Thoracic aorta (tissue), 2 donors: ENCODE results near the gene SPEF1. TPM values are rescaled to one million over a fixed set of nuclear protein-coding genes. Genes with fewer than 3 reads are reported as not detected.

Experiments
- ATAC-seq: fragments of 150-250 bp; one replicate; pipeline ENCODE4 v1.8.0; 2017; ENCODE audit warnings: low read depth; ENCODE audit not compliant: insufficient number of reproducible peaks, low FRiP score
- DNase-seq: peaks from one replicate; pipeline ENCODE4 v3.0.0-alpha.2; 2020; ENCODE audit warnings: low spot score
- H3K27ac ChIP-seq, 2 donors: fragments of 200-600 bp; sonication (generic); 1 replicate in 1 of 2; 2 replicates in 1 of 2; pipeline ENCODE4 v1.5.1; 2016; ENCODE audit warnings: mild to moderate bottlenecking in 2 of 2, moderate library complexity in 2 of 2
- H3K27me3 ChIP-seq: fragments of 200-600 bp; sonication (generic); replicated peaks from 2 replicates; pipeline ENCODE4 v1.6.0; 2016; ENCODE audit warnings: mild to moderate bottlenecking; ENCODE audit not compliant: insufficient read depth
- H3K36me3 ChIP-seq: fragments of 200-600 bp; sonication (generic); one replicate; pipeline ENCODE4 v1.5.1; 2016
- H3K4me1 ChIP-seq, 2 donors: fragments of 200-600 bp; sonication (generic); 1 replicate in 1 of 2; 2 replicates in 1 of 2; pipeline versions ENCODE4 v1.5.1 to v1.6.0; 2016; ENCODE audit warnings: low read depth in 2 of 2, mild to moderate bottlenecking in 1 of 2; ENCODE audit not compliant: control insufficient read depth in 1 of 2
- H3K4me3 ChIP-seq: fragments of 200-600 bp; sonication (generic); 2 replicates; pipeline ENCODE4 v1.5.1; 2016; ENCODE audit warnings: mild to moderate bottlenecking
- H3K9me3 ChIP-seq: fragments of 200-600 bp; sonication (generic); 2 replicates; pipeline ENCODE4 v1.5.1; 2016
- CTCF ChIP-seq: fragments of 200-600 bp; sonication (generic); IDR thresholded peaks from one replicate; pipeline ENCODE4 v1.5.1; 2019; ENCODE audit warnings: antibody characterized with exemption
- total RNA-seq, 2 donors: library from RNA; depleted of rRNA; stranded (reverse); fragments of >200 nt; gene quantifications; one replicate each; pipeline versions ENCODE4 v1.1.0 to v1.2.3, GENCODE V29; 2016

The SPEF1 gene
- total RNA-seq, 2 donors from 2014 or later = 0.27 TPM; not detected in 1

GRCh38 chr20:3760655-3761348, 20.4 kb downstream of the SPEF1 start:
- no peak for DNase-seq
- Histone ChIP-seq H3K27me3 (no peaks in the 10 kb centered on the region), H3K9me3 (no peaks in the 10 kb centered on the region), H3K4me3 (no peak overlapping the region), H3K36me3 (no peaks in the 10 kb centered on the region), H3K27ac (no peak overlapping the region), H3K4me1 (no peaks in the 10 kb centered on the region)
- no peak for TF ChIP-seq CTCF
- no peak for ATAC-seq

- Histone ChIP-seq H3K36me3 (no peaks in the 10 kb centered on the region), H3K27me3 (no peaks in the 10 kb centered on the region), H3K27ac (no peak overlapping the region), H3K4me3 (no peak overlapping the region), H3K4me1 (no peaks in the 10 kb centered on the region), H3K9me3 (no peaks in the 10 kb centered on the region)
- ATAC-seq (no peak), DNase-seq (no peak)
- TF ChIP-seq CTCF = no peak
These were observed 21.4 kb downstream of the SPEF1 start for GRCh38 chr20:3759884-3760283.

GRCh38 chr20:3759316-3759823, 21.9 kb downstream of the SPEF1 start:
- Histone ChIP-seq H3K9me3 (no peaks in the 10 kb centered on the region), H3K4me1 (no peaks in the 10 kb centered on the region), H3K27ac (no peak overlapping the region), H3K36me3 (no peaks in the 10 kb centered on the region), H3K4me3 (no peak overlapping the region), H3K27me3 (no peaks in the 10 kb centered on the region)
- no peak for DNase-seq
- no peak for ATAC-seq
- TF ChIP-seq CTCF = no peak

GRCh38 chr20:3758566-3758965, 22.7 kb downstream of the SPEF1 start:
- Histone ChIP-seq H3K27ac (no peak overlapping the region), H3K36me3 (no peaks in the 10 kb centered on the region), H3K27me3 (no peaks in the 10 kb centered on the region), H3K9me3 (no peaks in the 10 kb centered on the region), H3K4me3 (no peak overlapping the region), H3K4me1 (no peaks in the 10 kb centered on the region)
- ATAC-seq (no peak), DNase-seq (no peak)
- no peak for TF ChIP-seq CTCF

GRCh38 chr20:3757268-3757667, 24.0 kb downstream of the SPEF1 start:
- no peak overlapping the region for H3K4me3 ChIP-seq
- H3K27ac ChIP-seq = no peak overlapping the region
- no peaks in the 10 kb centered on the region for H3K36me3 ChIP-seq
- ATAC-seq (no peak), DNase-seq (no peak)
- no peak for TF ChIP-seq CTCF
- H3K27me3 ChIP-seq = no peaks in the 10 kb centered on the region
- H3K4me1 ChIP-seq = peaks cover 0 to 3% of the 10 kb centered on the region in 2 donors
- no peaks in the 10 kb centered on the region for H3K9me3 ChIP-seq
